DOHH2 (cell line): ENCODE results near the gene STMN3.

Experiments used
- EZH2phosphoT487 ChIP-seq: fragments of 200-600 bp; sonication (generic); IDR thresholded peaks from 2 replicates; pipeline ENCODE4 v1.6.1; 2017; ENCODE audit warnings: borderline replicate concordance, mild to moderate bottlenecking, antibody characterized with exemption, low read length, moderate library complexity, mixed read lengths
- TF ChIP-seq, protein P1 (sequence below): fragments of 200-600 bp; sonication (generic); IDR thresholded peaks from one replicate; pipeline ENCODE4 v1.5.1; 2014; ENCODE audit warnings: antibody characterized with exemption, mild to moderate bottlenecking, low read depth, low read length; ENCODE audit not compliant: poor library complexity, severe bottlenecking

DNA sequence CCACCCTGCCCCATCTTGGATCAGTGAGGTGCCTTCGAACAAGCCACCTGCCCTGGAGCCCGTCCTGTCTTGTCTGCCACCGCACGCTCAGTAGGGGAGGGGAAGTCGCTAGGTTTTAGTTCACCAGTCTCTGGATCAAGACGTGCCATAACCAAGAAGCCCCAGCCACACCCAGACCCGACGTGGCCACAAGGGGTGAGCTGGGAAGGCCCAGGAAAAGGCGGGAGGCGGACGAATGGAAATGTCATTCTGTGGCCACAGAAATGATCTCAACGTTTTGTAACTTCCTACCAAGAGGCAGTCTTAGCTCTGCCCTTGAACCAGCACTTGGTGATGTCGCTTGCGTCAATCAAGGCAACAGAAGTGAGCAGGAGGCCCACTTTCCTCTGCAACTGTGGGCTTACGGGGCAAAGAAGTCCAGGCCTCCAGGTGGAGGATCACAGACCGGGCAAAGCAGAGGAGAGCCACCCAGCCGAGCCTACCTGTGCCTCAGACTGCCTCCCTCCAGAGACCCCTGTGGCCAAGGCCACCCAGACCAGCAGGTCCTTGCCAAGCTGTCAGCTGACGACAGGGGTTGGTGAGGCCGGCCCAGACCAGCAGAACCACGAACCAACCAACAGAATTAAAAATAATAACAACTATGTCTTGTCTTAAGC, 40.8 kb downstream of the STMN3 start:
- TF ChIP-seq, protein P1, sequence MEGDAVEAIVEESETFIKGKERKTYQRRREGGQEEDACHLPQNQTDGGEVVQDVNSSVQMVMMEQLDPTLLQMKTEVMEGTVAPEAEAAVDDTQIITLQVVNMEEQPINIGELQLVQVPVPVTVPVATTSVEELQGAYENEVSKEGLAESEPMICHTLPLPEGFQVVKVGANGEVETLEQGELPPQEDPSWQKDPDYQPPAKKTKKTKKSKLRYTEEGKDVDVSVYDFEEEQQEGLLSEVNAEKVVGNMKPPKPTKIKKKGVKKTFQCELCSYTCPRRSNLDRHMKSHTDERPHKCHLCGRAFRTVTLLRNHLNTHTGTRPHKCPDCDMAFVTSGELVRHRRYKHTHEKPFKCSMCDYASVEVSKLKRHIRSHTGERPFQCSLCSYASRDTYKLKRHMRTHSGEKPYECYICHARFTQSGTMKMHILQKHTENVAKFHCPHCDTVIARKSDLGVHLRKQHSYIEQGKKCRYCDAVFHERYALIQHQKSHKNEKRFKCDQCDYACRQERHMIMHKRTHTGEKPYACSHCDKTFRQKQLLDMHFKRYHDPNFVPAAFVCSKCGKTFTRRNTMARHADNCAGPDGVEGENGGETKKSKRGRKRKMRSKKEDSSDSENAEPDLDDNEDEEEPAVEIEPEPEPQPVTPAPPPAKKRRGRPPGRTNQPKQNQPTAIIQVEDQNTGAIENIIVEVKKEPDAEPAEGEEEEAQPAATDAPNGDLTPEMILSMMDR = no peak
- TF ChIP-seq EZH2phosphoT487 = no peak
